ENCODE results near the gene B3GNT8. TPM values are rescaled to one million over a fixed set of nuclear protein-coding genes. Genes with fewer than 3 reads are reported as not detected.
"Not testable (repeated sequence)": the region's sequence is repeated elsewhere in the genome, so short reads cannot be mapped to it uniquely, and the experiment has no call there.

Gene B3GNT8
- total RNA-seq, 1 experiment from 2014 or later = not detected

GRCh38 chr19:41437944-41438574 lies 10.9 kb upstream of the B3GNT8 start:
- DNase-seq (ENCODE audit: low read depth) = no peak

GRCh38 chr19:41436674-41436951 lies 9.4 kb upstream of the B3GNT8 start:
- no peak for DNase-seq (ENCODE audit: low read depth)

GRCh38 chr19:41435936-41436673 lies 8.9 kb upstream of the B3GNT8 start:
- no peak for DNase-seq (ENCODE audit: low read depth)

GRCh38 chr19:41435376-41435775 lies 8.2 kb upstream of the B3GNT8 start:
- not testable (repeated sequence) for DNase-seq (ENCODE audit: low read depth)

GRCh38 chr19:41434450-41434849 lies 7.3 kb upstream of the B3GNT8 start:
- no peak for DNase-seq (ENCODE audit: low read depth)

- no peak for DNase-seq (ENCODE audit: low read depth)
Observed at GRCh38 chr19:41433171-41433570, 6.0 kb upstream of the B3GNT8 start.

DNA sequence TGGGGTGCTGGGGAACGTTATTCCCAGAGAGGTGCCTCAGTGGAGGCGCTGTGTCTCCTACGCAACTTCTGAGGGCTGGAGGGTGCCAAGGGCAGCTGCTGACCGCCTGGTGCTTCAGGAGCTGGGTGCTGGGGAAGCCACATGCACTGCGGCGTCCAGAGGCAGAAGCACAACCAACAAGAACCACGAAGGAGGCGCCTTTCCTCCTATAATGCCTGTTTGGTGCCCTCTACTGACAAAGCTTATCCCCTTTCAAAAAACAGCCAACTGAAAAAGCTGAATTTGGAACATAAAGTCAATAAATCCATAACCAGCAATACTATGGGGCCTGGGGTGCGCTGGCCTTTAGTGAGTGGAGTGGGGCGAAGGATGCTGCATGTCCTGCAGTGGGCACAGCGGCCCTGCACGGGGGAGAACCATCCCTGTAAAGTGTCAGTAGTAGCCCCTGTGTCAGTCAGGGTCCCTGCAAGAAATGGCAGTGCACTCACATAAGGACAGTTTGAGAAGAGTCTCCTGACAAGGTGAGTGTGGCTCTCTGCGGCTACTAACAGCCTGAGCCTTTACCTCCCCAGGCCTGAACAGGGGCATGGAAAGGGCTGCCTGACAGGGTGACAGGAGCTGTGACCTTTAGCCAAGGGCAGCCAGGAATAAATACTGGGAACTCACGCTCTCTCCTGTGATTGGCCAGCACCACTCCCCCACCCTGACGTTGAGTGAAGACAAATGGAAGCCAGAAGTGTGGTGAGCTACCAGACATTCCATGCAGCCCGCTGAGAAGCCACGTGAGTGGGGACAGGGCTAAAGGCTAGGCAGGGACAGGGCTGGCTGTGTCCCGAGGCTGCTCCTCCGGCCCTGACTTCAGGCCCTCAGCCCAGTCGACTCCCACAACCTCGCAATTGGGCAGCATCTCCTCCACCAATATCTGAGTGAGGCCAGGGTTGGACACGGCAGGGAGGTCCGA lies 4.5 kb upstream of the B3GNT8 start:
- no peak for DNase-seq (ENCODE audit: low read depth)

GRCh38 chr19:41430922-41431321 lies 3.7 kb upstream of the B3GNT8 start:
- peak; percentile 19 for DNase-seq (ENCODE audit: low read depth)

DNA sequence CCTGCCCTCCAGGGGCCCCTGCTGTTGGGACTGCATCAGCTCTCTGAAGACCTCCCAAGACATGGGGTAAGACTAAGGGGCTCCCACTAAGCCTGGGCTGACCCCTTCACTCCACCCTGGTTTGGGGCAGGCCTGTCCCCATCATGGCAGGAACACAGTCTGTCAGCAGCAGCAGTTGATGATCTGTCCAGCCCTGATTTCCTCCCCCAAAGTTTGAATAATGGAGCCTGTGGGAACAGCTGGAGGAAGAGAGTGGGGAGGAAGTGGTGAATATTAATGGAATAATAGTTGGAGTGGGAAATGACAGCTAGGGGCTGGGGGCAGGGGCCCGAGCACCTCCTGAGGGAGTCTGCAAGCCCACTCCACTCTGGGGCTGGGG lies 1.3 kb upstream of the B3GNT8 start:
- DNase-seq (ENCODE audit: low read depth) = no peak

- no peak for DNase-seq (ENCODE audit: low read depth)
Observed at GRCh38 chr19:41427647-41428480, 690 bp upstream of the B3GNT8 start.

DNA sequence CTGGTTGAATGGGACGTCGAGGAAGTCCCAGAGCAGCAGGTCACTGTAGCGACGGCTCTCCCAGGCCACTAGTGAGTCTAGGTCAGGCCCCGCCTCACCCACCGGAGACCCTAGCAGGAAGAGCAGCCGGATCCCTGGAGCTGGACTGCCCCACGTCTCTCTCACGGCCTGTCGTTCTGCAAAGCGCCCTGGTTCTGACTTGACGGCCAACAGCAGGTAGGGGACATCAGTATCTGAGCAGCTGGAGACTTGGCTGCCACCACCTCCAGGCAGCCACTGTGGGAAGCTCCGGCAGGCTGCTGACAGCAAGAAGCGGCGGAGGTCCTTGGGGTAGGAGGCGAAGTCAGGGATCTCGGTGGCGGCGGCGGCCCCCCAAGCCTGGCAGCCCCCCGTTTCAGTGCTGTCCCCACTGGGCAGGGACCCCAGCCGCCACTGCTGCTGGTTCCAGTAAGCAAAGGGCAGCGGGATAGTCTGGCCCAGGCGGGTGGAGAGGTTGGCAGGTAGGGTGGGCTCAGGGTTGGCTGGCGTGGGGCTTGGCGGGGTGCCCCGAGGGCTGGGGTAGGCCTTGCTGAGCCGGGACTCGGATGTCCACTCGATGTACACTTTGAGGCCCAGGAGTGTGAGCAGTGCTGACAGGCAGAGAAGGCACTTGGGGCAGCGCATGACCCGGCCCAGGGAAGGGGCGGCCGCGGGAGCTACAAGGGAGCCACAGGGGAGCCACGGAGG lies 895 bp downstream of the B3GNT8 start:
- DNase-seq (ENCODE audit: low read depth) = no peak

- no peak for DNase-seq (ENCODE audit: low read depth)
Observed at GRCh38 chr19:41425174-41426115, 1.7 kb downstream of the B3GNT8 start.

- no peak for DNase-seq (ENCODE audit: low read depth)
Observed at GRCh38 chr19:41424335-41425173, 2.6 kb downstream of the B3GNT8 start.

DNA sequence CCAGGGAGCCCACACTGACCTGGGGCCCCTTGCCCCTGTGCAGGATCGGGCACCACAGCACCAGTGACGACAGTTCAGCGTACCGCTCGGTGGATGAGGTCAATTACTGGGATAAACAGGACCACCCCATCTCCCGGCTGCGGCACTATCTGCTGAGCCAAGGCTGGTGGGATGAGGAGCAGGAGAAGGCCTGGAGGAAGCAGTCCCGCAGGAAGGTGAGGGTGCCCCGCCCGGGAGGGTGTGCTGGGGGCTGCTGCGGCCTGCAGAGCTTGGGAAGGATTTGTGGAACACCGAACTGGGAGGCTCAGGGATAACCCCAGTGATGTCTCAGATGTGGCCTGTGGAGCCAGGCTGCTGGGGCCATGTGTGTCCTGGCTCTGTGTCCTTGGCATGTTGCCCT lies 4.2 kb downstream of the B3GNT8 start:
- DNase-seq (ENCODE audit: low read depth) = no peak

DNA sequence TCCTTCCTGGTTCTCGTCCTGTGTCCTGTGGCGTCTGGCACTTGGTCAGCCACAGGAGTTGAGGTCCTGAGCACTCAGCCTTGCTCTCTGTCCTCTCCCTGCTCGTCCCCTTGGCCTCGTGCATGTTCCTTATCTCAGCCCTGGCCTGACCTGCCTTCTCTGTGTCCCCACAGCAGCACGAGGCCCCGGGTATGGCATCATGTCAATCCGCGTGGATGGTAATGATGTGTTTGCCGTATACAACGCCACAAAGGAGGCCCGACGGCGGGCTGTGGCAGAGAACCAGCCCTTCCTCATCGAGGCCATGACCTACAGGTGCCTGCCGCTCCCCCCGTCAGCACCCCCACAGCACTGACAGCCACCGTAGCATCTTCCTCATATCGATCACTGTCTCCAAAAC lies 4.7 kb downstream of the B3GNT8 start:
- DNase-seq (ENCODE audit: low read depth) = no peak

DNA sequence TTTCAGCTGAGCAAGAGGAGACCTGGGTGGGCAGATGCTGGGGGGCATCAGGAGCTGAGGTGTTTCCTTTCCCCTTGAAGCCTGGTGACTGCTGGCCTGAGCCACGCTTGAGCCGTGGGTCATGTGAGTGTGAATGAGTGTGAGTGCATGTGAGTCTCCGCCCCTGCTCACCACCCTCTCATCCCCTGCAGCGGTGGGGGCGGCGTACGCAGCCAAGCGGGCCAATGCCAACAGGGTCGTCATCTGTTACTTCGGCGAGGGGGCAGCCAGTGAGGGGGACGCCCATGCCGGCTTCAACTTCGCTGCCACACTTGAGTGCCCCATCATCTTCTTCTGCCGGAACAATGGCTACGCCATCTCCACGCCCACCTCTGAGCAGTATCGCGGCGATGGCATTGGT lies 5.2 kb downstream of the B3GNT8 start:
- DNase-seq (ENCODE audit: low read depth) = no peak

GRCh38 chr19:41421314-41421713 lies 5.9 kb downstream of the B3GNT8 start:
- DNase-seq (ENCODE audit: low read depth) = no peak

GRCh38 chr19:41420101-41420880 lies 6.9 kb downstream of the B3GNT8 start:
- no peak for DNase-seq (ENCODE audit: low read depth)

Measured in HT1080 (cell line).